Measurements from ENCODE around the gene TEDC1. TPM values are rescaled to one million over a fixed set of nuclear protein-coding genes. Genes with fewer than 3 reads are reported as not detected.

The TEDC1 gene
- total RNA-seq, 2 donors from 2014 or later = 1.6 to 12.2 TPM

DNA sequence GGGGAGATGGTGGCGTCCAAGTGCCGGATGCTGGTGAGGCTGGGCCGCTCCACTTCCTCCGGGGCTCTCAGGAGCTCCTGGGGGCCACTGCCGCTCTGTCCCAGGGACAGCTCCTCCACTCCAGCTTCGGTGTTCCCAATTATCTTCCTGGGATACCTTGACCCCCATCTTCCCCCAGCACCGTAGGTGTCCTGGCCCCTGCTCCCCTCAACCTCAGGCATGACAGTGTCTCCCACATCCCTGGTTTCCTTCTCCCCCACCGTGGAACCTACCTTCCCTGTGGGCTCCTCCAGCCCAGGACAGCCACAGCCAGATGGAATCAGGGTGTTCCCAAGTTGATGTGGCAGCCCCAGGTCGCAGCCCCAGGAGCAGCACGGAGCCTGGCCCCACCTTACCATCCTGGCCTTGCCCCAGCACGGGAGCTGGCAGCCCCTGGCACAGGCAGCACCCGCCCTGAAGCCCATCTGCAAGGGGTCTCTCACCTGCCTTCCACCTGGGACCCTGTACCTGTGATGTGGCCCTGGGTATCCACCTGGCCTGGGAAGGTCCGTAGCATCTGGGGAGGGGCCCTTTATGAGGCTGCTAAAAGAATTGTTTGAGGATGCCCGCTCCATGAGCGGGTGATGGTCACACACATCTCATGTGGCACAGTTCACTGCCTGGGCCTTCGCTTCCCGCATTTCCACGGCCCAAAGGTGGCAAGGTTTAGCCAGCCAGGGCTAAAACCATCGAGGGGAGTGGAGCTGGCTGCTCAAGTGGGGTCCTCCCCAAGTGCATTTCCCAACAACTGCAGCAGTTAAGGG lies 39.4 kb downstream of the TEDC1 start:
- no peak for DNase-seq
- Histone ChIP-seq H3K27ac (no peak overlapping the region), H3K36me3 (replicated peaks in 1 of 2; ENCODE audit: insufficient read depth in 1 of 2, low read depth in 2 of 2) (no peaks in the 10 kb centered on the region), H3K4me1 (peaks cover 27% of the 10 kb centered on the region), H3K9me3 (no peaks in the 10 kb centered on the region), H3K4me3 (no peak overlapping the region), H3K27me3 (no peaks in the 10 kb centered on the region)
- ATAC-seq = no peak
- whole genome bisulfite sequencing, 2 donors = 89 to 92% methylated on average over 15 to 16 of the region's 19 CpGs
- TF ChIP-seq, protein P1, sequence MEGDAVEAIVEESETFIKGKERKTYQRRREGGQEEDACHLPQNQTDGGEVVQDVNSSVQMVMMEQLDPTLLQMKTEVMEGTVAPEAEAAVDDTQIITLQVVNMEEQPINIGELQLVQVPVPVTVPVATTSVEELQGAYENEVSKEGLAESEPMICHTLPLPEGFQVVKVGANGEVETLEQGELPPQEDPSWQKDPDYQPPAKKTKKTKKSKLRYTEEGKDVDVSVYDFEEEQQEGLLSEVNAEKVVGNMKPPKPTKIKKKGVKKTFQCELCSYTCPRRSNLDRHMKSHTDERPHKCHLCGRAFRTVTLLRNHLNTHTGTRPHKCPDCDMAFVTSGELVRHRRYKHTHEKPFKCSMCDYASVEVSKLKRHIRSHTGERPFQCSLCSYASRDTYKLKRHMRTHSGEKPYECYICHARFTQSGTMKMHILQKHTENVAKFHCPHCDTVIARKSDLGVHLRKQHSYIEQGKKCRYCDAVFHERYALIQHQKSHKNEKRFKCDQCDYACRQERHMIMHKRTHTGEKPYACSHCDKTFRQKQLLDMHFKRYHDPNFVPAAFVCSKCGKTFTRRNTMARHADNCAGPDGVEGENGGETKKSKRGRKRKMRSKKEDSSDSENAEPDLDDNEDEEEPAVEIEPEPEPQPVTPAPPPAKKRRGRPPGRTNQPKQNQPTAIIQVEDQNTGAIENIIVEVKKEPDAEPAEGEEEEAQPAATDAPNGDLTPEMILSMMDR (IDR thresholded peaks at IDR 0.05) = no peak
- no peak for TF ChIP-seq POLR2A (IDR thresholded peaks at IDR 0.05)
- intact Hi-C loops (cut with DNase I) = no loop called here

DNA sequence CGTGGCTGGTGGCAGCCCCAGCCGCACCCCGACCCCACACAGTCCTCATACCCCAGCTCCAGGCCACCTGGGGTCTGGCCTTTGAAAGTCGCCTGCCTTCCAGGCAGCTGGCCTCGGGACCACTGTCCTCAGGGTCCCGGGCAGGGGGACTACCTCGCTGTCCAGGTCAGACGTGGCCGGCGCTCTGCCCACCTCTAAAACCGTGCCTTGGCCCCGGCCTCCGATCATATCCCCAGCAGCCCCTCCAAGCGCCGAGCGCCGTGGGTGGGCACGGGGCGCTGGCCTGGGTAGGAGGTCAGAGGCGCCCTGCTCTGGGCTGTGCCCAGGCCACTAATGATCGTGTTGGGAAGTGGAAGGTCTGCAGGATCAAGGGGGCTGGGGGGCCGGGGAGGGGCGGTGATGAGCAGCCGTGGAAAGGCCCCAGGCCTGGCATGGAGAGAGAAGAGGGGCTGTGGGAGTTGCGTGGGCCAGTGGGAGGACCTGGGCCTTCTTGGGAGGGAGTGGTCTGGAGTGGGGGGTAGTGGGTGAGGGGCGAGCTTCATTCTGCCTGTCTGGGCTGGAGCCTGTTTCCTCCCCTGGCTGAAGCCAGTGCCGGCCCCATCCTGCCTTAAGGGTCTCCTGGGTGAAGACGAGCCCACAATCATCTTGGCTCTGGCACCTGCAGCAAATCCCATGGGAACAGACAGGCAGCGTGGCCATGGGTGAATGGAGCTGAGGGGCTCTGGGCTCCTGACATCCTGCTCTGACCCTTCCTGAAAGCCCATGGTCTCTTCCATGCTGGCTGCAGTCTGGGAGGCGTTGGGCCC lies 40.2 kb downstream of the TEDC1 start:
- Histone ChIP-seq H3K4me3 (no peak overlapping the region), H3K27me3 (no peaks in the 10 kb centered on the region), H3K4me1 (peaks cover 22% of the 10 kb centered on the region), H3K9me3 (no peaks in the 10 kb centered on the region), H3K27ac (no peak overlapping the region), H3K36me3 (replicated peaks in 1 of 2; ENCODE audit: insufficient read depth in 1 of 2, low read depth in 2 of 2) (no peaks in the 10 kb centered on the region)
- 86 to 91% methylated on average over 13 to 14 of the region's 30 CpGs for WGBS, 2 donors
- DNase-seq (no peak), ATAC-seq (no peak)
- TF ChIP-seq, protein P1 (IDR thresholded peaks at IDR 0.05) = no peak
- no peak for TF ChIP-seq POLR2A (IDR thresholded peaks at IDR 0.05)
- intact Hi-C loops (cut with DNase I) = no loop called here

DNA sequence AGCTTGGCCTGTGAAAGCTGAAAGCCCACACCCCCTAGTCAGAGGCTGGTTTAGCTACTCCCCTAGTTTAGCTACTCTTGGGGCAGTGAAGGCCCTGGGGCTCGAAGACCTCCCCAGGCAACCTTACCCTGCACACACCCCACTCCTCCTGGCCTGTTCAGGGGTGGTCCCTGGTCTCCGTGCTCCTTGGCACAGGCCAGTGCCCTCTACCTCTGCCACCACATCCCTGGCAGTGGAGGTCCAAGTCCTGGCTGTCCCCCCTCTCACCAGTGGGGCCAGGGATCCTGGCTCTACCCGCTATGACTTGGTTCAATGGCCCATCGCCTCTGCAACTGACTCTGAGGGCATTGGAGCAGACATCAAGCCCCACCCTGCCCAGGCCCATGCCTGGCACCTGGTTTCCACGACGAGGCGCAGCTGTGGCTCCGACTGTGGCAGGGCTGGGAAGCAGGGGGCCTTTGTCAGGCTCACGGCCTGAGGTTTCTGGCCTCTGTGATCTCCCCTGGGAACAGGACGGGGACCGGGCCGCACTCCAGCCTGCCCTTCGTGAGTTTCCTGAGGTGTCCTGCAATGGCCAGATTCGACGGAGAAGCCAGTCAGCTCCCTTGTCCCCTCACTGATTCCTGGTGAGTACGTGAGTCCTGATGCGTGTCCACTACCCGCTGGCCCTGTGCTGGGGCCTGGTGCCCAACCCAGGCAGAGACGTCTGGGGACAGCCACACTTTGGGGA lies 41.0 kb downstream of the TEDC1 start:
- no peak overlapping the region for H3K27ac ChIP-seq
- H3K36me3 ChIP-seq (replicated peaks in 1 of 2; ENCODE audit: insufficient read depth in 1 of 2, low read depth in 2 of 2) = no peaks in the 10 kb centered on the region
- peaks cover 18% of the 10 kb centered on the region for H3K4me1 ChIP-seq
- H3K27me3 ChIP-seq = peaks cover 0 to under 1% of the 10 kb centered on the region in 2 donors
- 88% methylated on average over 19 of the region's 19 CpGs; no CpG with 5 or more reads in 1 of the 2 donors for WGBS, 2 donors
- TF ChIP-seq POLR2A (IDR thresholded peaks at IDR 0.05) = no peak
- TF ChIP-seq, protein P1 (IDR thresholded peaks at IDR 0.05) = no peak
- intact Hi-C loops (cut with DNase I) = no loop called here
- H3K9me3 ChIP-seq = no peaks in the 10 kb centered on the region
- ATAC-seq = no peak
- no peak overlapping the region for H3K4me3 ChIP-seq
- no peak for DNase-seq

DNA sequence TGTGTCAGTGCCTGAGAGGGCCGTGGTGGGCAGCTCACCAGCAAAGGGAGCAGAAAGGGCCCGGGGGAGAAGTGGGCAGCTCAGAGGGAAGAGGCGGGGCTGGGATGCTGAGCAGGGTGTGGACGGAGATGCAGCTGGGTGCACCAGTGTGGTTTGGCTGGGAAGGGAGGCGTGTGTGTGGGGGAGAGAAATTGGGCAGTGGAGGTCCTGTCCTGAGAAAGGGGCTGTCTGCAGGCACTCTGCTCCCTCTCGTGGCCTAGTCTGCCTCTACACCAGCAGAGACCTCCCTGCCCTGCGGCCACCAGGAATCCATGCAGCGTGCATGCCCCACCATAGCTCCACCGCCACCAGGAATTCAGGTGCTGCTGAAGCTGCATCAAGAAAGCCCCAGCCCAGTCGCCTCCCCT lies 41.7 kb downstream of the TEDC1 start:
- DNase-seq (no peak), ATAC-seq (no peak)
- Histone ChIP-seq H3K4me3 (no peak overlapping the region), H3K9me3 (no peaks in the 10 kb centered on the region), H3K36me3 (replicated peaks in 1 of 2; ENCODE audit: insufficient read depth in 1 of 2, low read depth in 2 of 2) (no peaks in the 10 kb centered on the region), H3K4me1 (peaks cover 11% of the 10 kb centered on the region), H3K27me3 (peaks cover 0 to 7% of the 10 kb centered on the region in 2 donors), H3K27ac (no peak overlapping the region)
- intact Hi-C loops (cut with DNase I) = no loop called here
- no peak for TF ChIP-seq POLR2A (IDR thresholded peaks at IDR 0.05)
- TF ChIP-seq, protein P1 (IDR thresholded peaks at IDR 0.05) = no peak
- WGBS, 2 donors = 62 to 65% methylated on average over 7 to 10 of the region's 10 CpGs

All from body of pancreas (tissue), 4 donors.